DOHH2 (cell line): Measurements from ENCODE around the gene SPON2.

Experiments used
- H3F3A ChIP-seq: fragments of 200-600 bp; sonication (generic), shearing (Covaris generic); 2 replicates; pipeline ENCODE4 v1.6.0; 2016; ENCODE audit warnings: antibody characterized with exemption, mild to moderate bottlenecking; ENCODE audit not compliant: control insufficient read depth, insufficient read depth
- H3K27ac ChIP-seq: fragments of 200-600 bp; sonication (generic); 2 replicates; pipeline ENCODE4 v1.5.1; 2014; ENCODE audit warnings: low read depth, mild to moderate bottlenecking, low read length, moderate library complexity
- H3K27me3 ChIP-seq: fragments of 200-600 bp; sonication (generic); 2 replicates; pipeline ENCODE4 v1.6.1; 2014; ENCODE audit warnings: mild to moderate bottlenecking, low read length, mixed read lengths; ENCODE audit not compliant: control insufficient read depth
- H3K36me3 ChIP-seq: fragments of 200-600 bp; sonication (generic); 2 replicates; pipeline ENCODE4 v1.6.1; 2014; ENCODE audit warnings: mild to moderate bottlenecking, low read length, moderate library complexity, mixed read lengths; ENCODE audit not compliant: control insufficient read depth
- H3K4me1 ChIP-seq: fragments of 200-600 bp; sonication (generic); 2 replicates; pipeline ENCODE4 v1.6.1; 2014; ENCODE audit warnings: mild to moderate bottlenecking, low read length, mixed read lengths; ENCODE audit not compliant: control insufficient read depth
- H3K4me2 ChIP-seq: fragments of 200-600 bp; sonication (generic); 2 replicates; pipeline ENCODE4 v1.6.0; 2014; ENCODE audit warnings: mild to moderate bottlenecking, low read length, moderate library complexity
- H3K4me3 ChIP-seq: fragments of 200-600 bp; sonication (generic); 2 replicates; pipeline ENCODE4 v1.5.1; 2014; ENCODE audit warnings: mild to moderate bottlenecking, low read length, mixed read lengths
- H3K79me2 ChIP-seq: fragments of 200-600 bp; sonication (generic); 2 replicates; pipeline ENCODE4 v1.6.1; 2014; ENCODE audit warnings: mild to moderate bottlenecking, low read length, mixed read lengths; ENCODE audit not compliant: control insufficient read depth
- H3K9me2 ChIP-seq: fragments of 200-600 bp; sonication (generic); replicated peaks from 2 replicates; pipeline ENCODE4 v1.6.1; 2014; ENCODE audit warnings: mild to moderate bottlenecking, low read length, mixed read lengths; ENCODE audit not compliant: control insufficient read depth
- H3K9me3 ChIP-seq: fragments of 200-600 bp; sonication (generic); 2 replicates; pipeline ENCODE4 v1.6.1; 2014; ENCODE audit warnings: antibody characterized with exemption, low read length, mixed read lengths; ENCODE audit not compliant: control insufficient read depth, insufficient read depth
- H4K20me1 ChIP-seq: fragments of 200-600 bp; sonication (generic); 2 replicates; pipeline ENCODE4 v1.6.0; 2014; ENCODE audit warnings: low read depth, mild to moderate bottlenecking, antibody characterized with exemption, low read length, moderate library complexity; ENCODE audit not compliant: control insufficient read depth, insufficient read depth
- EZH2phosphoT487 ChIP-seq: fragments of 200-600 bp; sonication (generic); IDR thresholded peaks from 2 replicates; pipeline ENCODE4 v1.6.1; 2017; ENCODE audit warnings: borderline replicate concordance, mild to moderate bottlenecking, antibody characterized with exemption, low read length, moderate library complexity, mixed read lengths
- TF ChIP-seq, protein P1 (sequence below): fragments of 200-600 bp; sonication (generic); IDR thresholded peaks from one replicate; pipeline ENCODE4 v1.5.1; 2014; ENCODE audit warnings: antibody characterized with exemption, mild to moderate bottlenecking, low read depth, low read length; ENCODE audit not compliant: poor library complexity, severe bottlenecking

The SPON2 gene

GRCh38 chr4:1192493-1193205, 20.3 kb upstream of the SPON2 start:
- Histone ChIP-seq H3K36me3 (peaks cover 31% of the 10 kb centered on the region), H3K4me3 (no peak overlapping the region), H3K27me3 (no peaks in the 10 kb centered on the region), H4K20me1 (no peaks in the 10 kb centered on the region), H3F3A (peaks cover 9% of the 10 kb centered on the region), H3K4me2 (no peak overlapping the region), H3K27ac (no peak overlapping the region), H3K79me2 (peaks cover 20% of the 10 kb centered on the region), H3K4me1 (peaks cover 28% of the 10 kb centered on the region), H3K9me2 (no peaks in the 10 kb centered on the region), H3K9me3 (no peaks in the 10 kb centered on the region)
- TF ChIP-seq, protein P1, sequence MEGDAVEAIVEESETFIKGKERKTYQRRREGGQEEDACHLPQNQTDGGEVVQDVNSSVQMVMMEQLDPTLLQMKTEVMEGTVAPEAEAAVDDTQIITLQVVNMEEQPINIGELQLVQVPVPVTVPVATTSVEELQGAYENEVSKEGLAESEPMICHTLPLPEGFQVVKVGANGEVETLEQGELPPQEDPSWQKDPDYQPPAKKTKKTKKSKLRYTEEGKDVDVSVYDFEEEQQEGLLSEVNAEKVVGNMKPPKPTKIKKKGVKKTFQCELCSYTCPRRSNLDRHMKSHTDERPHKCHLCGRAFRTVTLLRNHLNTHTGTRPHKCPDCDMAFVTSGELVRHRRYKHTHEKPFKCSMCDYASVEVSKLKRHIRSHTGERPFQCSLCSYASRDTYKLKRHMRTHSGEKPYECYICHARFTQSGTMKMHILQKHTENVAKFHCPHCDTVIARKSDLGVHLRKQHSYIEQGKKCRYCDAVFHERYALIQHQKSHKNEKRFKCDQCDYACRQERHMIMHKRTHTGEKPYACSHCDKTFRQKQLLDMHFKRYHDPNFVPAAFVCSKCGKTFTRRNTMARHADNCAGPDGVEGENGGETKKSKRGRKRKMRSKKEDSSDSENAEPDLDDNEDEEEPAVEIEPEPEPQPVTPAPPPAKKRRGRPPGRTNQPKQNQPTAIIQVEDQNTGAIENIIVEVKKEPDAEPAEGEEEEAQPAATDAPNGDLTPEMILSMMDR: no peak
- TF ChIP-seq EZH2phosphoT487: no peak

DNA sequence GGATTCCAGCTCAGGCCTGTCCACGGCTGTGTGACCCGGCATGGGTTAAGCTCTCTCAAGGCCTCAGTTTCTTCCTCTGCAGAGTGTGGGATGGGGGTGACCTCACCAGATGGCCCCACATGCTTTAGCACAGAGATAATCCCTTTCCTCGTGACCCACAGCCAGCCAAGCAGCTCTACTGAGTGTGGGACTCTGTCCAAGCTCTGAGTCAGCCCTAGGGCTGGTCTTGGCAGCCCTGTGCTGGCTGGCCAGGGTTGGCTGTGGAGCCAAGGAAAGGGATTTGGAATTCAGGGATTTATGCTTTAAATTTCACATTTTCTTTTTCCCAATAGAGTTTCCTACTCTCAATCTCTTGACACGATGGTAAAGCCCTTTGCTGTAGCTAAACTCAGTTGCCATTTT, 19.7 kb upstream of the SPON2 start:
- TF ChIP-seq EZH2phosphoT487: no peak
- TF ChIP-seq, protein P1: no peak
- H3K27ac ChIP-seq: no peak overlapping the region
- H3K4me3 ChIP-seq: no peak overlapping the region
- H3F3A ChIP-seq: peaks cover 9% of the 10 kb centered on the region
- peaks cover 34% of the 10 kb centered on the region for H3K4me1 ChIP-seq
- H3K9me2 ChIP-seq: no peaks in the 10 kb centered on the region
- no peaks in the 10 kb centered on the region for H3K27me3 ChIP-seq
- H3K36me3 ChIP-seq: peaks cover 25% of the 10 kb centered on the region
- H3K79me2 ChIP-seq: peaks cover 15% of the 10 kb centered on the region
- H3K4me2 ChIP-seq: no peak overlapping the region
- H4K20me1 ChIP-seq: no peaks in the 10 kb centered on the region
- H3K9me3 ChIP-seq: no peaks in the 10 kb centered on the region

- Histone ChIP-seq H3K9me3 (no peaks in the 10 kb centered on the region), H3K79me2 (peaks cover 13% of the 10 kb centered on the region), H4K20me1 (no peaks in the 10 kb centered on the region), H3F3A (peaks cover 9% of the 10 kb centered on the region), H3K4me2 (0 out of 2 replicates have a peak overlapping the region, but pooled peaks have one; percentile 11), H3K27me3 (no peaks in the 10 kb centered on the region), H3K4me1 (peaks cover 38% of the 10 kb centered on the region), H3K36me3 (peaks cover 23% of the 10 kb centered on the region), H3K4me3 (no peak overlapping the region), H3K9me2 (no peaks in the 10 kb centered on the region), H3K27ac (no peak overlapping the region)
- TF ChIP-seq, protein P1: no peak
- no peak for TF ChIP-seq EZH2phosphoT487
Observed at GRCh38 chr4:1191621-1192020, 19.2 kb upstream of the SPON2 start.
